HG03097 (cell line): ENCODE data around the gene SOX6.

Experiments
- ATAC-seq: cut with Tn5 transposase; IDR thresholded peaks from one replicate; pipeline ENCODE4 v1.9.1; 2021; ENCODE audit not compliant: unreplicated experiment, low FRiP score

The SOX6 gene

DNA sequence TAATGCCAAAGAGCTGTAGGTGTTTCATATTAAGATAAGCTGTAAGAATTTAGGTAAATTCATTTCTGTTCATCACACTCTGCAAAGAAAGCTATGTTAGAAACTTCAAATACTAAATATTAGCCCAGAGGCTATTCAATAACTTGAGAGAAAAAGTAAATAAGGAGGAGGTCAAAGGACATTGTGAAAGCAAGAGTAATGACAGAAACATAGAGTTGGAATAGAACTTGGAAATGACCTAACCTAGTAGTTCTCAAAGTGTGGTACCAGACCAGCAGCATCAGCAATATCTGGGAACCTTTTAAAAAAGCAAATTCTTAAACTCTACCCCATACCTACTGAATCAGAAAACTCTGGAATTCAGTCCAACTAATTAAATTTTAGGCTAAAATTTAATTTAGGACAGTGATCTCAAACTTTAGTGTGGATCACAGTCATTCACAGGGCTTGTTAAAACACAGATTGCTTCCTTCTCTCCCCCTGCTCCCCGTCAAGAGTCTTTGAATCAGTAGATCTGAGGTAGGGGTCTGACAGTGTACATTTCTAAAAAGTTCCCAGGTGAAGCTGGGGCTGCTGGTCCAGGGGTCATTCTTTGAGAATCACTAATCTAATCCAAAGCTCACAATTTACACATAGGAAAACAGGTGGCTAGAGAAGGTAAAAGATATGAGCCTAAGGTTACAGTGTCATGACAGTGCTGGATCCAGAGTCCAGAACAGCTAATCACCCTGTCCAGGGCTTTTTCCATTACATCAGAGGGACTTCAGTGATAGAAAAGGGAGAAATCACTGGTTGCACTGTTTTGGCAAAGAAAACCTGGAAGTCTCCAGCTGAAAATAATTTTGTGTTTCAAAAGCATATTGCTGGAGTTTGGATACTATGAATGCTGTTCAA is 241.1 kb downstream of the SOX6 start:
- no peak for ATAC-seq

DNA sequence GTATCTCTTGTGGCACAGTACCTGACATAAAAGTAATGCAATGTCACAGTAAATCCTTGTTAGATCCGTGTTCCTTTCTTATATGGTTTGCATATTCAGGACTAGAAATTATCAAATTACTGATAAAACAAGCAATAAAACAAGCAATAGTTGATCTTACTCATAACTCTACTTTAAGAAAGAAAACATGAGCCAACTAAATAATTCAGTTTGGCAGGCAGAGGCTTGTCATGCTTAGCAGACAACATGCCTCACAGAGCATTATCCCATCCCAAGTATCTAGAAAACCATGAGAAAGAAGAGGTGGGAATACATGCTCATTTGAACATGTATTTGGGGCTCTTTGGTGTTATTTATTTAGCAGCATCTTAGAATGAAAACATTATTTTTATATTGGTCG is 241.9 kb downstream of the SOX6 start:
- ATAC-seq = no peak

DNA sequence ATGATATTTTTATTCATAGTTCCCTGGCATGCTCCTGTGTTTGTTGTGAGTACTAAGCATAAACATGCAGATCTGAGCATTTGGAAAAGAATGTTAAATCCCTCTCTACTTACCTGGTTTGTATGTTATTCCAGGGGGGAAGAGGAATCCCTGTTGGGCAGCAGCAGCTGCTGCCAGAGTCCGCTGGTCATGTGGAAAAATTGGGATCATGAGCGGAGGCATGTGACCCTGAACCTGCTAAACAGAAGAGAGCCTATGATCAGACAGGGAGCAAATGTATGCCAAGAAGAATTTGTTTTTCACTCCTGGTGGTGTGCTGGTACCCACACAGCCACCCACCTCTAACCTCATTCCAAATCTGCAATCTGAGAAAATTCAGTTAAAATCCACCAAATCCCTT is 244.7 kb downstream of the SOX6 start:
- ATAC-seq = no peak

DNA sequence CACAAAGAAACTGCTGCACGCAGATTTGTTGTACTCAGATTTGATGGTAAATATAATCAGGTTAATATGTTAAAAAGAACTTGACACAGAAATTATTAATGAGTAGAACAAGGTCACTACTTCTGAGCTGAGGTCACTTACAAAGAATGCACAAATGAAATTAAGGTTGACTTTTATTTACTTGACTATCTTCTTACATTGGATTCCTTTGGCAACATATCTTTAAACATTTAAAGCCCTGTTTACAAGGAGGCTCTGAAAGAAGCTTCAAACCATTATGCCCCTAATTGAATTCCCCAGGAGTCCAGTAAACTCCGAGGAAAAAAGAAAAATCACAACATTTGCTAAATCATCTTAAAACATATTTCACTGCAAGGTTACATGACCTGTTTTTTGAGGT is 245.5 kb downstream of the SOX6 start:
- ATAC-seq = no peak

DNA sequence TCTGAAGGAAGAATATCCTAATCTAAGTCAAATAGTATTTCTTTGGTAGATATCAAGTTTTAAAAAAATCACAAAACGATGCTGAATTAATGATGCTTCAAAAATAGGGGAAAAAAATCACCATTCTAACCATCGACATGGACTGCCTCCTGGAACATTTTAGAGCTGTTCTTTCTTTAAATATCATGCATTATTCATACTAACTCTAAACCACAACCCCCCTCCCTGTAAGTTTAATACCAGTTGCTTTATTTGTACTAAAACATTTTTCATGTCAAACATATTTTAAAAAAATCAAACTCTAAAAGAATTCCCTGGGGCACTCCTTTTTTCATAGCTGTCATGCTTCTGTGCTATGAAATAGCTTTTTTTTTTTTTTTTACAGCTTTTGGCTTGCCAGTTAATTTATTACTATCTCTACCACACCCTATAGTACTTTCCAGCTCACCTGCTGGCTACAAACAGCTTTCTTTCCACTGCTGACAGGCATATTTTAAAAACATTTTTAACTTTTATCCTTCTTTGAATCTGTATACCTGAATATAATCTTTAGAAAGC is 256.9 kb downstream of the SOX6 start:
- ATAC-seq = no peak

DNA sequence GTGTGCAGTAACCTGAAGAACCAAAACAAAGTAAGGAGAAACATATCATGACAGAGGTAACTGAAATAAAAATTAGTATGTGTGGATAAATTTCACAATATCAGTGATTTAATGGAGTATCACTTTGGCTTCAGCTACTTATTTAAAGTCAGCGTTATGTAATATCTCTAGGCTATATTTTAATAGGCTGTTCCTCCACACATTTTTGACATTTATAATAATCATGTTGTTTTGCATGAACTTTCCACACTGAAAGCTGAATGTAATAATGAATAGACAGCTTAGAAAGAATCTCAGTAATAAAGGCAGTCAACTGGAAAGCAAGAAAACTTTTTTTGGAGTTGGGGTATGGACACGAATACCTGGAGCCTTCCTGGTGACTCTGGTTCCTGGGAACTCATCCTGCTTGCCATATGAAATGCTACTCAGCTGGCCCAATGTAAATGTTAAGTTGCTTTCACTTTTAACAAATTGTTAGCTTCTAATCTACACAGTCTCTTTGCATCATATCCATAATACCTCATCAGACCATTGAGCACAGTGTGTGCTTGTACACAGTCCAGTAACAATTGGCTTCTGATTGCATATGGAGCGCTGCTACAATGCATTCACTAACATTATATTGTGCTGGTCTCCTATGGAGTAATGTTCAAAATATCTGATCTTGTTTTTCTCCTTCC is 257.7 kb downstream of the SOX6 start:
- no peak for ATAC-seq

DNA sequence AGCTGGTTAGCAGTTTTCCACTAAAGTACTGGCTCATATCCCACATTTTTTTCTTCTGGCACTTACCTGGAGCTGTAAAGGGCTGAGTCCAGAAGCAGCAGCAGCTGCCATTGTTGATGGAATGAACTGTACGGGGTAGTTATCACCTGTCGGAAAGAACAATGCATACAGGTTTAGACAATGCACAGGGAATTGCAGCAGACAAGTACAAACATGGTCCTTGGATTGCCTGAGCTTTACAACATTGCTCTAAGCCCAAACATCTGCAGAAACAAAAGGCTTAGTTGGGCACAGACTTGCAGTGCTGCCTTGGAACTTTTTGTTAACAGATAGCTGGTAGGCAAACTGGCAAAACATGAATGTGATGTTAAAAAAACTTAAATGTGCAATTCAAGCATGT is 258.8 kb downstream of the SOX6 start:
- ATAC-seq = no peak

DNA sequence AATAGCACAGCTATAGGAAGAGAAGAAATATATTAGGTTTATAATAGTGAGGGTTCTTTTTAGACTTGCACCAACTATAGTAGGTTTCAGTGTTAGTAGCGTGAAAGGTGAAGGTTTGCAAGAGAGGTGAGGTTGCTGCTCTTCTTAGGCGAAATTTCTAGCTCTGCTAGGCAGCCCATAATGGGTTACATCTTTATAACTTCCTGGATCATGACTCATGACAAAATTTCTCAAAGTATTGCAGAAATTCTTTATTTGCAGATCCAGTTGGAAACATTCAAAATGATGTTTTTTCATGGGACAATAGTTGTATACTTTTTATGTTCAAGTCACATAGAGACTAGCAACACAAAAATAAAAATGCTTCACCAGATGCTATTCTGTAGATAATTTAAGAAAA is 260.0 kb downstream of the SOX6 start:
- no peak for ATAC-seq

DNA sequence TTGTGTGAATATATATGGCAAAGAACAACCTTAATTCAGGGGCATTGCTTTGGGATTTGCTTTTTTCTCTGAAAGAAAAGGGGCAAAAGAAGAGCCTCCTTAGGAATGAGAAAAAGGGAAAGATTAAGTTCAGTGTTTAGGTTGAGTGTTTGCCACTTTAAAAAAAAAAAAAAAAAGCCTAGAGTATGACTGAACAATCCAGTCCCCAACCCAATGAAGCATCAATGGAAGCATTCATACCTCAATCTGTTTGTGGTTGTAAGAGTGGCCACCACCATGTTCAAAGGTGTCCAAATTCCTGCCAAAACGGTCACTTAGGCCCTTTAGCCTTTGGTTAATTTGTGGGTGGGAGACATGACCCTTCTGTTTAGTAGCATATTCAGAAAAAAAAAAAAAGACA is 260.6 kb downstream of the SOX6 start:
- no peak for ATAC-seq

DNA sequence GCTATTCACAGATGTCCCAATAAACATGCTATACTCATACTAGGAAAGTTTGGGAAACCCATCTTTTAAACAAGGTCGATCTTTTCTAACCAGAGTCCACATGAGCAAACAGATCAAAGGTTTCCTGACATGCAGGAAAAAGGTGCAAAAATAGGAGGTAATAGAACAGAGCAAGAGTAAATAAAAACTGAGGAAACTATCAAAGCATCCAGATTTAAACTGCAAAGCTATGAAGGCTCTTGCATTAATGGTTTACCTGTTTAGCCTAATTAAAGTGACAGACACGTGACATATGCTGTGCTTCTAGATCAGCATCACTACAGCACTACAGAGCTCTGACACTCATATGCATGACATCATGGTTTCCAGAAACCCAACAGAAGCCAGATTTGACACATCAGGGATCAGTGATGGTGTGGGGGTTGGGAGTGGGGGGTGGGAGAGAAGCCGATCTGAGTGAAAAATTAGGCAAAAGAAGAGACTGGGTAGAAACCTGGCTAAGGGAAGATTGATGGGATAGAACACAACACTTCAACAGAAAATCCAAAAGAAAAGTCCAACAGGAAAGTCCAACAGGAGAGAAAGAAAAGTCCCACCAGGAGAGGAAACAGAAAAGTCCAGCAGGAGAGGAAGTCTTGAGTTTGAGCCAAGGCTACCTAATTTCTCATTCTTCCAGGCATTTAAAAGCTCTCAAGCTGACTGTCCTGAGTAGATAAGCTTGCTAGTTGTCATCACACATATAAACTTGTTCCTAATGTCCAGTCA is 262.3 kb downstream of the SOX6 start:
- no peak for ATAC-seq

DNA sequence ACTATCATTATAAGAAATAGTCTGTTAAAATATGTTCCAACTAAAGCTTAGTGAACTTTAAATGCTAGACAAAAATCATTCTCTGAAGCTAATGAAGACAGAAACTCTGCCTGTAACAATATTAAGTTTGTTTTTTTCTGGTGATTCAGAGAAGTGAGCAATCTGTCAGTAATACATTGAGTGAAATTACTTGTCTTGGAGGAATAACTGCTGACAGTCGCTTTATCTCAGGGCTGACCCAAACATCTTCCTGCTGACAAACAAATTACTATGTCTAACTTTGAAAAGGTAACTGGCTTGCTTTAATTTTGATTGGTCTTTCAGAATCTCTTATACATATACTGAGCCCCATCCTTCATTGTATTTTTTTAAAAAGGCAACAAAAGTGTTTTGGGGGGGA is 264.5 kb downstream of the SOX6 start:
- no peak for ATAC-seq

DNA sequence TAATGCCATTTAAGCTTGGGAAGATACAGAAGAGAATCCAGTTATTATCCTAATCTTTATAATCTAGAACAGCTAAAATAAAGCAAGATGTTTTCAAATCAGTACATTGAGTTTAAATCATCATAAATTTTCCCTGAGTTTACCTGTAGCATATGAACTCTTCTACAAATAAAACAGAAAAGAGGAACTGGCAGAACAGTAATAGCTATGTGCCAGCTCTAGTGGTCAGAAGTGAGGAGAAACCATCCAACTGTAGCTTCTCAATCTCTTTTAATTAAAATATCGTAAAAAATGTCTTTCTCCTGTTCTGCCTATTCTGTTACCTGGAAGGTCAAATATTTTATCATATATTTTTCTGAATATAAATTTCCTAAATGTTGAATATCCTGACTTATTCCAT is 266.9 kb downstream of the SOX6 start:
- no peak for ATAC-seq

DNA sequence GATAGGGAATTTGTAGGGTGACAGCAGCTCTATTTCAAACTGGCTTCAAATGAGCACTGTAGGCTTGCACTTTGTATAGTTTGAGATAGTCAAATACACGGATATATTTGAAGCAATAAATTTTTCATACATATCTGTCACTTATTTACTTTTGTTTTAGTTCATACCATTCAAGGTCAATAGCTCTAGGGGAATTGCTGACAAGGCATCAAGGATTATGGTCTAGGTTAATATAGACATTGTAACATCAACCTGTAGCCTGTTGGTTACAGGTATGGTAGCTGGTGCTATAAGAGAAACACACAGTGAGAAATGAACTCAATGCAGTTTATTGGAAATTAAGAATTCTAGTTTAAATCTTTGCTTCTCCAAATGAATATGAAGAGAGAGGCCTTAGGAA is 267.6 kb downstream of the SOX6 start:
- no peak for ATAC-seq

DNA sequence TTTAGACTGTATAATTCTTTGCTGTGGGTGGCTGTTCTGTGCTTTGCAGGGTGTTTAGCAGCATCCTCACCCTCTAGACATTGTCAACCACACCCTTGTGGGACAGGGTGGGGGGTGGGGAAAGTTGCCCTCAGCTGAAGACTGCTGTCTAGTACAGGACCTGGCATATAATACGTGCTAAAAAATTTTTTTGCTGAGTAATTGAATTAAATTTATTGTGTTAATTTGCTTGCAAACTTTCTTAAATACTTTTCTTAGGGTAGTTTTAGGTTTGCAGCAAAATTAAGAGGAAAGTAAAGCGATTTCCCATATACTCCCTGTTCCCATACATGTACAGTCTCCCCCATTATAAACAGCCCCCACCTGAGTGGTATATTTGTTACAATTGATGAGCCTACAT is 268.5 kb downstream of the SOX6 start:
- ATAC-seq = no peak

DNA sequence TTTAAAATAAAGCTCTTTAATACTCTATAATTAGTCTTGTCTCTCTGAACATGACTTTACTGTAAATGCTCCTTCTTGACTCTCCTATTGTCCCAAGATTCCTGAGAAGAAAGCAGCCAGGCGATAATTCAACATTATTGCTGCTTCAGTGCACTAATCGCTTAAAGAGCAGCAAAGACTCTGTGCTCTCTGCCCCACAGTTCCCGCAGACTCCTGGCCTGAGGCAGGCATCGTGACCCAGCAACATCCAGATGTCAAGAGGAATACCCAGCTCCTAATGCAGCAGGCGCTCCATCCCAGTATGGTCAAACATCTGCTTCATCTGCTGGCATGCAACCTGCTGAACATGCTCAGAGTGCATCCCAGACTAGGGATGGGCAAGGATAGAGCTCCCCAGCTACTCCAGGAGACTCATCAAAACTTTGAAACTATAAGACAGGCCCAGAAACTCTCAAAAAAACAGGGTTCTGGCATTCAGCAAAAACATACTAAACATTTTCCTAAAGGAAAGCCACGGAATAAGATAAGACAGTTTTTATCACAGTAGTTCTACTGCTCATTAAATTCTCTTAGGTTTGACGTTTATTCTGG is 270.0 kb downstream of the SOX6 start:
- no peak for ATAC-seq

DNA sequence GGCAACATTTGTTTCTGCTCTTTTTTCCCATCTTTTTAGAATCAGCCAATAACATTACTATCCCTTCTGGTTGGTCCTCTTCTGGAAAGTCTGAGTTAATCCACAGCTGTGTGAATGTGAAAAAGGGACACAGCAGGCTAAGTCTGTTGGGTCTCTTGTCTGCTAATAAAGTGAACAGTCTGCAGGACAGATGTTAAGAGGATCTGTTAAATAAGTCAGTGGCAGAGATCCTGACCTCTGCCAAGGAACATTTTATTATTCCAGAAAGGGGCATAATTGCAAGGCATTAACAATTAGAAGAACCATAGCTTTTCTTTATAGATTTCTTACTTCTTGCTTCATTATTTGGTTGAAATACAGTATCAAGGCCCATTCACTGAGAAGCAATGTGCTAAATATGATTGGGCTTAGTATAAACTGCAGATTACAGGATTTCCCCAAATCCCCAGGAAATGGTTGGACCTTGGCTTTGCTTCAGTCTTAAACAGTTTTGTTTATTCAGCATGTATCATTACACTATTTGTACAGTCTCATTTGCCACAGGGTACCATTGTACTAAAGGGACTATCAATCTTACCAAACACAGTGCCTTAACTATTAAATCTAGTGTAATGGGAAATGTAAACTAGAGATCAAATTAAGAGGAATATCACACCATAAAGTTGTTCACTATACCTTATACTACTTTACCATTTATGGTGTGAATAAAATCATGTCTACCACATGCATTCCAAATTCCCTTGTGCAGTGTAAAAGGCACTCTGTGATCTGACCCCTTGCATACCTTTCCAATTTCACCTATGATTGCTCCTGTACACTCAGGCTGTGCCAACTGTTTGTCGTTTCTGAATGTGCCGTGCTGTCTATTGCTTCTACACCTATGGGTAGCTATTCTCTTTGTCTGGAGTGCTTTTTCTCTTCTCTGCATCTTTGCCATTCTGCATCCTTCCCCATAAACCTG is 274.0 kb downstream of the SOX6 start:
- ATAC-seq = no peak

DNA sequence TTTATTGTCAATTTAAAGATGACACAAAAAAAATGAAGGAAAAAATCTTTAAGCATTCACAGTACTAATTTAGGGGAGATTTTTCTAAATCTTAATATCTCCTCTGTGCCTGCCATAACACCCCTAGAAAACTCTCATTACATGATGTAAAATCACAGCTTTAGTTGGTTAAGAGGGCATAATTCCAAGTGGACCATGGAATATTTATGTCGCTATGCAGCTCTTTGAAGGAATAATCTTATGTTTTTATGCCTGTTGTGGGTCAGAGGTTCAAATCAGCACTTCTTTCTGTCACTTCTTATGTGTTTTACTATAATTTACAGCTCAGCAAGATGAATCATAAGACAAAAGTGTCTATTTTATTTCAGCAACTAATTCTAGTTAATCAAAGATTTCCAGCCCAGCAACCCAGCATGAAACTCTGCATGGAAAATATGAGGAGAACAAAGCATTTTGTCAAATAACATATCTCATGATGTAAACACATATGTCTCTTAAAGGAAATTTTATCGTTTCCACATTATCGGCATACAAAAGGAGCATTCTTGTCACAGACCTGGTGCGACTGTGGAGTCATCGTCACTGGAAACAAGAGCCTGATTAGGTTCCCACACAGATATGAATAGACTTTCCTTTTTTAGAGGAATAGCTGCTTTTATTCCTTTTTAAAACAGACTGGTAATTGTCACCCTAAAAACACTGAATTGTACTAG is 274.8 kb downstream of the SOX6 start:
- ATAC-seq = no peak

DNA sequence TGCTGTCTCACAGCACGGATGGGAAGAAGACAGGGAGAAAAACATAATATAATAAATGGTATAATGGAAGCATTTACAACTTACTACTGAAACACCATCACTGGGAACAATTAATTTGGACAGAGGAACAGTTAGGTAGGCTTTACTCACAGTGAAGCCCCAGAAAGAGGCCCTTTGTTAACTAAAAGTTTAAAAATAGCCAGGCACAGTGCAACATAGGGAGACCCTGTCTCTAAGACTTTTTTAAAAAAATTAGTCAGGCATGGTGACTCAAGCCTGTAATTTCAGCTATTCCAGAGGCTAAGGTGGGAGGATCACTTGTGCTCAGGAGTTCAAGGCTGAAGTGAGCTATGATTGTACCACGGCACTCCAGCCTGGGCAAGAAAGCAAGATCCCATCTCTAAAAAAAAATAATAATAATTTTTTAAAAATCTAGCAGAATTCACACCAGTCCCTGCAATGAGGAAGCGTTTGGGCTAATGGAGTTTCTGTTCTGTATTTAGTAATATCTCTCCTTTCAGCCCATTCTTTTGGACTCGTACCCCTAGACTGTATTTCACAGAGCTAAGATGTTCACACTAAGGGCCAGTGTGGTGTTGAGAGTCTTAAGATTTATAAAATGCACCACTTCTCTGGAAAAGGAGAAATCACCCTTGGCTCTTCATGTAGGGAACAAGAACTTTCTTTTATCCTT is 275.5 kb downstream of the SOX6 start:
- no peak for ATAC-seq
